HPDE6-E6E7 (cell line): ENCODE data around the gene GVQW3.
"Not testable (repeated sequence)": the region's sequence is repeated elsewhere in the genome, so short reads cannot be mapped to it uniquely, and the experiment has no call there.

ENCODE experiments used
- DNase-seq: peaks from one replicate; pipeline ENCODE4 v3.0.0; 2011; ENCODE audit warnings: missing footprints; ENCODE audit errors: extremely low spot score

The GVQW3 gene

GRCh38 chr11:76385903-76386302, 4.8 kb downstream of the GVQW3 start:
- no peak for DNase-seq

GRCh38 chr11:76388408-76388807, 7.3 kb downstream of the GVQW3 start:
- no peak for DNase-seq

- no peak for DNase-seq
Observed at GRCh38 chr11:76391021-76391420, 9.9 kb downstream of the GVQW3 start.

DNA sequence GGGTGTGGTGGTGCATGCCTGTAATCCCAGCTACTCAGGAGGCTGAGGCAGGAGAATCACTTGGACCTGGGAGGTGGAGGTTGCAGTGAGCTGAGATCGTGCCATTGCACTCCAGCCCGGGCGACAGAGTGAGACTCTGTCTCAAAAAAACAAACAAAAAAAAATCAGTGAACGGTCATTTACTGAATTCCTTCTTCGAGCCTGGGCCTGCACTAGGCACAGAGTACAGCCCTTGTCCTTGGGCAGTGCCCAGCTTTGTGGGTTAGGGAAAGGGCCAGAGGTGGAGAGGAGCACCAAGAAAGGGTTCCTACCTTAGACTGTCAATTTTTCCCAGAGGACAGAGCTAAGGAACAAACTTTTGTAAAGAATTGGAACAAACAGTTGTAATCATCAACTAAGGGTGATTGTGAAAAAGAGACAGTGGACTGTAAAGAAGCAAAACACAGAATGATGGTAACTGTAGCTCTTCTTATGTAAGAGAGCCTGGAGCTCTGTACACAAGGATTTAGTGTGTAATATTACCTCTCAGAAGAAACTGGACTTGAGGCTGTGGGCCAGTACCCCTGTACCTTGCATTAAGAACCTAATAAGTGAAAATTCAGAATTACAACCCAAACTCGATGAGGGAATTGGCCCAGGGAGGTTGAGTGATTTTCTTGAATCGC, 10.8 kb downstream of the GVQW3 start:
- no peak for DNase-seq

DNA sequence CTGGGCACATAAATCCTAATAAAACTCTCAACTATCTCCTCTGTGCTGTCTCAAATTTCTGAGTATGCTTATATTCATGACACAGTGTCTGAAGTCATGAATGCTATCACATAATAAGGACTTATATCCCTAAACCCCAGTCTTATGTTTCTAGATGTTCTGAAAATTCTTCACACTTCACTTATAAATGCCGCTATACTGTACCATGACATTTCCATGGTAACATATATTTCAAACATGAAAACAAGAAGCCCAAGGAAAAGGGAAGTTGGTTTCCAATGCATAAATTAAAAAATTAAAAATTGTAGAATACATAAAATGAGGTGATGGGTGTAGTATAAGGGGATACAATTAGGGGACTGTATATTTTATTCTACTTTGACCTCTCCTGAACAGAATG, 11.7 kb downstream of the GVQW3 start:
- no peak for DNase-seq

DNA sequence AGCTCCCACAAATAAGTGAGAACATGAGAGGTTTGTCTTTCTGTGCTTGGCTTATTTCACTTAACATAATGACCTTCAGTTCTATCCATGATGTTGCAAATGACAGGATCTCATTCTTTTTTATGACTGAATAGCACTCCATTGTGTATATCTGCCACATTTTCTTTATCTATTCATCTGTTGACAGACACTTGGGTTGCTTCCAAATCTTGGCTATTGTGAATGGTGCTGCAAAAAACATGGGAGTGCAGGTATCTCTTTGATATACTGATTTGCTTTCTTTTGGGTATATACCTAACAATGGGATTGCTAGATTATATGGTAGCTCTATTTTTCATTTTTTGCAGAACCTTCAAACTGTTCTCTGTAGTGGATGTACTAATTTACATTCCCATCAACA, 13.3 kb downstream of the GVQW3 start:
- DNase-seq: no peak

GRCh38 chr11:76395296-76395695, 14.2 kb downstream of the GVQW3 start:
- no peak for DNase-seq

DNA sequence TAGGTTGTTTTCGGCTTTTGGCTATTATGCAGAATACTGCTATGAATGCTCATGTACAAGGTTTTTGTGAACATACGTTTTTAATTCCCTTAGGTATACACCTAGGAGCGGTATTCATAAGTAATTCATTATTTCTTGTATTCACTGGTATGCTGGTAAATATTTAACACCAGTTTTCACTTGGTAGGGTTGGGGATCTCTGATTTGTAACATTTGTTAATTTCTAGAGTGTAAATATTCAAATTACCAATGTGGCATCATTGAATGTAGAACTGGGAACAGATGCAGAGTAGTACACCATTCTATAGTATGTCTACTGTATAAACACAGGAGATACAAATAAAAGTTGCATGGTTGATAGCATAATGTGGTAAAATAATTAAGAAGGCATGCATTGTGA, 16.3 kb downstream of the GVQW3 start:
- DNase-seq: no peak

DNA sequence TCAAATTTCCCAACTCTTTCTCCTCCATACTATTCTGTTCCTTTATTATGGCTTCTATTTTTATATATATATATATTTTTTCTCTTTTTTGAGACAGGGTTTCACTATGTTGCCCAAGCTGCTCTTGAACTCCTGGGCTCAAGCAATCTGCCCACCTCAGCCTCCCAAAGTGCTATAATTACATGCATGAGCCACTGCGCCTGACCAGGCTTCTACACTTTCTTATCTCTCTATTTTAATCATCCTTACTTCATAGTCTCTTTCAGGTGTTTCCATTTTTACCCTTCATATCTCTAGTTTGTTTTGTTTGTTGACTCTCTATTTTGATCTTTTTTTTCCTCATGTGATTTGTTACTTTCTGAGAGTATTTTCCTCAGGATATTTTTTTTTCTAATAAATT, 19.8 kb downstream of the GVQW3 start:
- no peak for DNase-seq

GRCh38 chr11:76401484-76401883, 20.4 kb downstream of the GVQW3 start:
- DNase-seq: not testable (repeated sequence)

GRCh38 chr11:76406359-76406758, 25.2 kb downstream of the GVQW3 start:
- DNase-seq: no peak

- no peak for DNase-seq
Observed at GRCh38 chr11:76408171-76408965, 27.2 kb downstream of the GVQW3 start.

DNA sequence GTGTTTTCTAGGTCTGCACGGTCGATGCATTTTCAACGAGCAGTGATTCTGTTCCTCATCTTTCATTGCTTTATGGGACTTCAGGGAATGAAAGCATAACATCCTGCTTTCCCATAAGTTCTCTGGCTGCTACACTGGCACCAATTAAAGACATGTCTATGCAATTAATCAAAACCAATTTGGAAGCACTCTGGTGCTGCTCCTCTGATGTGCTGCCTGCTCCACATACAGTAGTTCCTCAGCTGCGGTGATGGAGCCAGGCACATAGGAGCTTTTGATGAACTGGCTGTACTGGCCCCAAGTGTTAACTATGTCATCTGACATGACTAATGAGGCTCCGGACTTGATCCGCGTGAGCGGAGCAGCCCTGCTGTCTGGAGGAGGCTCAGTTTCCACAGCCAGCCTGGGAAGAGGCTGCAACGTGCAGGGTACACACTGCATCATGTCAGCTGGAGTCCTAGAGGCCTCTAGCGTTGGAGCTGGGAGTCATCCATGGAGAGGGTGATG, 29.8 kb downstream of the GVQW3 start:
- DNase-seq: no peak

DNA sequence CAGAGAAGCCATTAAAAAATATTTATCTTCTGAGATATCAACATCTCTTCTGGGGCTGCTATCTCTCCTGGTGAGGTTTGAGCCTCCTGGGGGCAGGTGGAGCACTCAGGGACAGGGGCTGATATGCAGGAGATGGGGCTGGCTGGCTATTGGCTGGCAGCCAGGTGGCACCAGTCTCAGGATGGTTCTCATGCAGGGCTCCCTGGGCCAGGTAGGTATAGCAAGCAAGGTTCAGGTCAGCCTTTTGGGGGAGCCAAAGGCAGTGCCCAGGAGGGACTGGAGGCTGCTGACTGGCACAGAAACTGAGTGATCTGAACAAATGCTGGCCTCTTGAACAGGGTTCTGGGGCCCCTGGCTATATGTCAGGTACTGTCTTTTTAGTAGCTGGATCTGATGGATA, 34.0 kb downstream of the GVQW3 start:
- DNase-seq: no peak

DNA sequence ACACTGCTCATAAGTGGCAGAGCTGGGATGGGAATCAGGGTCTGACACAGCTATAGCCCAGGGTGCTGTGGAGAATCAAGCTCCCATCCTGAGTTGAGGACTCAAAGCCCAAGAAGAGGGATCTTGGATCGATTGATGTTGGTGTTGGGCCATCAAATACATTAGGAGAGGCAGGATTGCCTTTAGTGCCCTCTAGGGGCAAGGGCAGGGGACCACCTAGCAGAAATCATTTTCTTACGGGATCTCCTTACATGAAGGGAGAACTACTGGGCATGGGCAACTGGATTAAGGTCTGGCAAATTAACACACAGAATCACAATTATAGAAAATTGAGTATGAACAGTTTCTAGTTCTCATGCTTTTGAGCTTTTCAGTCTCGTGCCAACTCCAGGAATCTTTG, 38.8 kb downstream of the GVQW3 start:
- DNase-seq: peak; percentile 15

- no peak for DNase-seq
Observed at GRCh38 chr11:76424379-76424778, 43.3 kb downstream of the GVQW3 start.

DNA sequence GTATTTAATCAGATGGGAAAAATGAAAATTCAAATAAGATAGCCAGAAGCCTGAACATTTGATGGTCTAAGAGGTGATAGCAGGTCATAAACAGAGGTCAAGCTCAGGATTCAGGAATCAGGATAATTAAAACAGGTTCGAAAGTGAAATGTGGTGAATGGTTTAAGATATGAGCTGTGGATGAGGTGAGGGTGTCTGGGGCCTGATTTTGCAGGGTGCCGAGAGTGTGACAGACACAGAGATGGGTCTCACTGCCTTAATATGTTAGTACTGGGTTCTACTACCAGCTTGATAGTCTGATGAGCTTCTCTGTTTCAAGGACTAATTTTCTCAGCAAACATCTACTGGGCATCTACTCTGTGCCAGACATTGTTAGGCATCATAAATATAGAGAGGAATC, 43.8 kb downstream of the GVQW3 start:
- no peak for DNase-seq

- no peak for DNase-seq
Observed at GRCh38 chr11:76426660-76427059, 45.5 kb downstream of the GVQW3 start.

DNA sequence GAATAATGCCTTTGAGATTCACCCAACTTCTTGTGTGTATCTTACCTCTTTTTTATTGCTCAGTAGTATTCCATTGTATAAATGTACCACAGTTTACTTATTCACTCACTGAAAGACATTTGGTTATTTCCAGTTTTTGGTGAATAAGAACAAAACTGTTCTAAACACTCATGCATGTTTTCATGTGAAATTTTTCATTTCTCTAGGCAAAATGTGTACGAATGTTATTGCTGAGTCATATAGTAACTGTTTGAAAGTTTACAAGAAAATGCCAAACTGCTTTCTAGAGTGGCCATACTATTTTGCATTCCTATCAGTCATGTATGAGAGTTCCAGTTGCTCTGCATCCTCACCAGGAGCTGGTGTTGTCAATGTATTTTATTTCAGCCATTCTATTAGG, 54.9 kb downstream of the GVQW3 start:
- no peak for DNase-seq

- no peak for DNase-seq
Observed at GRCh38 chr11:76443268-76443980, 62.3 kb downstream of the GVQW3 start.

DNA sequence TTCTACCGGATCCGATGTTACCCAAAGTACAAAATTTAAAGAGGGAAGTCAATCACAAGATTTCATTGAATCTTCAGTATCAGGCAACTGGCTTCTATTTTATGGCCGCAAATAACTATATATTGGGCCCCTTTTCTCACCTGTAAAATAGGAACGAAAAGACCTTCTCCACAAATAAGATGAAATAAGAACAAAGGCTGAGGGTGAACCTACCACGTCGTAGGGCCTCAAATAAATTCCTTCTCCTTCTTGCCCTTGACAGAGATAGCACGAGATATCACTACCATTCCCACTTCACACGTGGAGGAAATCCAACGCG, 62.9 kb downstream of the GVQW3 start:
- no peak for DNase-seq

- peak; percentile 97 for DNase-seq
Observed at GRCh38 chr11:76444384-76445120, 63.4 kb downstream of the GVQW3 start, which contains the start of gene EMSY. TSS of gene EMSY (plus strand) at chr11:76445018. CDS start at chr11:76446939, 1,921 bp downstream.
